ENCODE measurements around the gene NUP62. TPM values are rescaled to one million over a fixed set of nuclear protein-coding genes. Genes with fewer than 3 reads are reported as not detected.
"Not testable (repeated sequence)": the region's sequence is repeated elsewhere in the genome, so short reads cannot be mapped to it uniquely, and the experiment has no call there.

NUP62 gene
- total RNA-seq, 1 experiment from 2014 or later, result 109 TPM

DNA sequence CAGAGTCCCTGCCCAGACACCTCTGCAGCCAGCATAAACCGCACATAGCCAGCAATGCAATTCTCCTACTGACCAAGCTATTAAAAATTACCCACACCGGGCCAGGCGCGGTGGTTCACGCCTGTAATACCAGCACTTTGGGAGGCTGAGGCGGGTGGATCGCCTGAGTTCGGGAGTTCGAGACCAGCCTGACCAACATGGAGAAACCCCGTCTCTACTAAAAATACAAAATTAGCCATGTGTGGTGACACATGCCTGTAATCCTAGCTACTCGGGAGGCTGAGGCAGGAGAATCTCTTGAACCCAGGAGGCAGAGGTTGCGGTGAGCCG, 4.5 kb downstream of the NUP62 start:
- not testable (repeated sequence) for DNase-seq; H3K4me3 ChIP-seq (ENCODE audit: insufficient read depth, low read depth, low read length); H3K27me3 ChIP-seq (ENCODE audit: control insufficient read depth, insufficient read depth, low read length)
- peaks cover 32% of the 10 kb centered on the region for H3K36me3 ChIP-seq (replicated peaks; ENCODE audit: control insufficient read depth, insufficient read depth, low read length)

DNA sequence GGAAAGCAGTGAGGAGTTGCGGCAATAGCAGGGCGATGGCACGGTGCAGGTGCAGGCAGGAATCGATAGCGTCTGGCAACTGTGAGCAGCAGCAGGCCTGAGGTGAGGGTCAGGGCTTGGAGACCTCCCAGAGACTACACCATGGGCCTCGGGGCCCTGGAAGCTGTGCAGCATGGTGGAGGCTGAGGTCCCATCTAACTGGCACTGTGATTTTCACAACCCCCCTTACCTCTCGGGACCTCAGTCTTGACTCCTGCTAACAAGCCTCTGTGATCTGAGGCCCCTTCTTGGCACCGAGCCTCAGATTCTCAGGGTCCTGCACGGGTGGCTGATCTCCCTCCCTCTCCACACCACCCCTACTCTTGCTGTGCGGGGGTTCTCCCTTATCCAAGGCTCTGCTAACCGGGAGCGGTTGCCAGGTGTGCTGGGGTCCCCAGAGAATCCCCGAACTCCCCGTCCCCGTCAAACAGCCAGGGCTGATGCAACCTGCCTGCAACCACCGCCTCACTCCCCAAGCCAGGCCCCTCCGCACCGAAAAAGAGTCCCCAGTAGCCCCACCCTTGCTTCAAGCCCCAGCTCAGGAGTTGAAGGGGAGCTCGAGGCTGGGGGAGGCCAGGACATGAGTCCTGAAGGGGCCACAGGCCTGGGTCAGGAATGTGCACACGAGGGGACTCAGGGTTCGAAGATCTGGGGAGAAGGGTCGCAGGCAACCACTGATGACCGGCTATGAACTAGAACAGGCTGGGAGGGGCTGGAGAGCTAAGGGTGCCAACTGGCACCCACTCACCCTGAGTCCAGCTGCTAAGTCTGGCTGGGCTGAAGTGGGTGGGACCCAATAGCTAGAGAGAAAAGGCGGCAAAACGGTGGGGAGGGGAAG, 5.1 kb downstream of the NUP62 start:
- H3K27me3 ChIP-seq (ENCODE audit: control insufficient read depth, insufficient read depth, low read length), result no peaks in the 10 kb centered on the region
- peaks cover 32% of the 10 kb centered on the region for H3K36me3 ChIP-seq (replicated peaks; ENCODE audit: control insufficient read depth, insufficient read depth, low read length)
- no peak overlapping the region for H3K4me3 ChIP-seq (ENCODE audit: insufficient read depth, low read depth, low read length)
- DNase-seq, result peak; percentile 44

DNA sequence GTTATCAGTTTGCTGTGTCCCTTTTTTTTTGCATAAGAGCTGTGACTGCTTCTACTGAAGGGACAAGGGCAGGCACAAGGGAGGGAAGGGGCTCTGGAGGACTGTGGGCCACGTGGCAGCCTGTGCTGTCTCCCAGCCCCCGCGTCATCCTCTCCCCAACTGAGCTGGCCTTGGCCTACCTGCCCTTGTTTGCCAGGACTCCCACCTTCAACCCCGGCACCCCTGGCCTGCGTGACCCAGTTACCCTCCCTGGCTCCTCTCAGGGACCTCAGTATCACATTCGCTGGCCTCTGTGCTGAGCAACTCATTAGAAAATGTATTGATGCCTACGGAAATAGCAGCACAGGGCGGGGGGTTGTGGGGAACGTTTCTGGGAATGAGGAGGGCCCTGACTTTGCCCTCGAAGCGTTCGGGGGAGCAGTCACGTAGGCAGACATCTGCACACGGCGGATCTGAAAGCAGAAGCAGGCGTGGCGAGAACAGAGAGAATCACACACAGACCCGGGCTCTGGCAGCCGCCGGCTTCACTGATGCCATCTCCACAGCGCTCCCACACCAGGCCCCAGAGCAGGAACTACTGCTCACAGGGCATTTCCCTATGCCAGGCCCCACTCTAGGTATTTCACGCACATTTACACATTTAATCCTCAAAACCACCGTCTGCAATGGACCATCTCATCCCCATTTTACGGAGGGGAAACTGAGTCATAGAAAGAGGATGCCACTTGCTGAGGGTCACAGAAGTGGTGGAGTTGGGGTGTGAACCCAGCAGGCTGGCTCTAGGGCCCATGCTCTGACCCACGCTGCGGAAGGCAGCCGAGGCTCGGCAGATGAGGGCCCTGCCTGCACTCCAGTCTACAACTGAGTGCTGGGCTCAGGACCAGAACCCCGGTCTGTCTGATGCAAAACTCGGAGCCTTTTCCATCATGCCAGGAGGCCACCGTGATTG, 6.0 kb downstream of the NUP62 start:
- H3K36me3 ChIP-seq (replicated peaks; ENCODE audit: control insufficient read depth, insufficient read depth, low read length), result peaks cover 34% of the 10 kb centered on the region
- H3K27me3 ChIP-seq (ENCODE audit: control insufficient read depth, insufficient read depth, low read length), result no peaks in the 10 kb centered on the region
- no peak overlapping the region for H3K4me3 ChIP-seq (ENCODE audit: insufficient read depth, low read depth, low read length)
- peak; percentile 37 for DNase-seq

DNA sequence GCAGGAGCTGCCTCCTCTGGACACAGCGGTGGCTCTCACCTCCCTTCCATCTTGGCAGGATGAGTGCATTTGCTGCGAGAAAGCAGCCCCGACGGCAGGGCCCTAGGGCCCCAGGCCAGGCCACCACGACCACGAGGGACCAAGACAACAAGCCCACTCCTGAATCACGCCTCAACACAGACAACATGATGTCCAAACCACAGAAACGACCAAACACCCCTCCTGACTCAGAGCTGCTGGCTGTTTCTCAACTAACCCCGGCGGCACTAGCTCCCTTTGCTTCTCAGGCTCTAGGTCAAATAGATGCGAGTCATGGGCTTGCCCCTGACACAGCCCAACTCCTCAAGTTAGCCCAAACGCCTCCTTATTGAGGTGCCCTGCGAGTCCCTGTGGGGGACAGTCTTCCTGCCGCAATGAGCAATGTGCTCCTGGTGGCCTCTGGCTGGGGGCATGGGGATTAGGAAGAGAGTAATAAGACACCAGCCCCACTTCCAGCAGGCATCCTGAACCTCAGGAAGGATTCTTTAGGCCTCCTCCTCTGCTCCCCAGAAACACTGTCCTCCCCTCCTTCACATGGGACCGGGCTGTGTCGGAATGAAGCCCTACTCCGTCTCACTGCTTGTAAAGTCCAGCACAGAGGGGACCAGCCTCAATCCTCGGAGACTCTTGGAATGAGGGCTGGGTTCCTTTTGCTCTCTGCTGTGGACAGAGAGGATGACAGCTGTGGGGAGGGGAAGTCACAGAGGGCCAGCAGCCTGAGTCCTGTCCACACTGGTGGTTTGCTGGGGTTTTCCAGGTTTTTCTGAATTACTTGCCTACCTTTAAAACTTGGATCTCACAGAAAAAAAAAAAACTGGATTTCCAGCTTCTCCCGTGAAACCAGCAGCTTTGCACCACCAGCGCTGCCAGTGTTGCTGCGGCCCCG, 7.2 kb downstream of the NUP62 start:
- peak; percentile 61 for DNase-seq
- H3K36me3 ChIP-seq (replicated peaks; ENCODE audit: control insufficient read depth, insufficient read depth, low read length), result peaks cover 30% of the 10 kb centered on the region
- no peak overlapping the region for H3K4me3 ChIP-seq (ENCODE audit: insufficient read depth, low read depth, low read length)
- no peaks in the 10 kb centered on the region for H3K27me3 ChIP-seq (ENCODE audit: control insufficient read depth, insufficient read depth, low read length)

DNA sequence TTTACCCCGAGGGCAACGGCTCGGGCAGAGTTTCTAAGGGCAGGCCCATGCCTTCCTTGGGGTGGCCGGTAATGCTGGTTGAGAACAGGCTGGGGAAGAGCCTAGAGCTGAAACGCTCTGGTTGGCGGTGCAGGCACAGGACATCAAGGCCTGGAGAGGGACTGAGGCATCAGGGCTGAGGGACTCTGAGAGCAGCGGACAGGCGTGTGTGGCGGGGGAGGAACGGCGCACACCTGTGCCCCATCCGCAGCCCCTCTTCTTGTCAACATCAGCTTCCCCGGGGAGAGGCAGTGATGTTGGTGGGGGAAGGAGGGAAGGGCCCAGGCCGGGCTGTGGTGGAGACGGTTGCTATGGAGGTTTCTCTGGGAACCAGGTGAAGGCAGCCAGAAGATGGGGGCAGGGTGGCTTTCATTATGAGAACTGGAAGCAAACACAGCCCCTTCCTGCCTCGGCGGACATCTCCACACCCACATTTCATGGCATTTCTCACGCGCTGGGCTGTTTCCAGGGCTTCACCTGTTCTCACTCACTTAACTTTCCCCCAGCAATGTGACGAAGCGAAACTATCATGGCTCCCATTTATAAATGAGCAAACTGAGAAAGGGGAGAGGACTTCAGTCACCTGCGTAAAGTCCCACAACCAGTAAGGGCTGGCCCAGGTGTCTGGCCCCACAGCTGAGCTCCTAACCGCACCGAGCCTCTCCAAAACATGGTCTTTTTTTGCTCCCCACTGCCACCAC, 8.5 kb downstream of the NUP62 start:
- peaks cover 27% of the 10 kb centered on the region for H3K36me3 ChIP-seq (replicated peaks; ENCODE audit: control insufficient read depth, insufficient read depth, low read length)
- no peak overlapping the region for H3K4me3 ChIP-seq (ENCODE audit: insufficient read depth, low read depth, low read length)
- DNase-seq, result peak; percentile 68
- H3K27me3 ChIP-seq (ENCODE audit: control insufficient read depth, insufficient read depth, low read length), result no peaks in the 10 kb centered on the region

DNA sequence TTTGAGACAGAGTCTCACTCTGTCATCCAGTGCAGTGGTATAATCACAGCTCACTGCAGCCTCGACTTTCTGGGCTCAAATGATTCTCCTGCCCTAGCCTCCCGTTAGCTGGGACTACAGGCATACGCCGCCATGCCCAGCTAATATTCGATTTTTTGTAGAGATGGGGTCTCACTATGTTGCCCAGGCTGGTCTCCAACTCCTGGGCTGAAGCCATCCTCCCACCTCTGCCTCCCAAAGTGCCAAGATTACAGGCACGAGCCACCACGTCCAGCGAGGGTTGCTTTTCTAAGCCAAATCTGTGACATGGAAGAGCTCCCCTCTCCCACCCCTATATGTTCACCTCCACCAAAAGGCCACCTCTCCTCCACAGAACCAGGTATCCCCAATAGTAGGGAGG, 11.2 kb downstream of the NUP62 start:
- Histone ChIP-seq H3K27me3 (ENCODE audit: control insufficient read depth, insufficient read depth, low read length) (no peaks in the 10 kb centered on the region), H3K36me3 (replicated peaks; ENCODE audit: control insufficient read depth, insufficient read depth, low read length) (peaks cover 24% of the 10 kb centered on the region), H3K4me3 (ENCODE audit: insufficient read depth, low read depth, low read length) (no peak overlapping the region)
- DNase-seq, result no peak

DNA sequence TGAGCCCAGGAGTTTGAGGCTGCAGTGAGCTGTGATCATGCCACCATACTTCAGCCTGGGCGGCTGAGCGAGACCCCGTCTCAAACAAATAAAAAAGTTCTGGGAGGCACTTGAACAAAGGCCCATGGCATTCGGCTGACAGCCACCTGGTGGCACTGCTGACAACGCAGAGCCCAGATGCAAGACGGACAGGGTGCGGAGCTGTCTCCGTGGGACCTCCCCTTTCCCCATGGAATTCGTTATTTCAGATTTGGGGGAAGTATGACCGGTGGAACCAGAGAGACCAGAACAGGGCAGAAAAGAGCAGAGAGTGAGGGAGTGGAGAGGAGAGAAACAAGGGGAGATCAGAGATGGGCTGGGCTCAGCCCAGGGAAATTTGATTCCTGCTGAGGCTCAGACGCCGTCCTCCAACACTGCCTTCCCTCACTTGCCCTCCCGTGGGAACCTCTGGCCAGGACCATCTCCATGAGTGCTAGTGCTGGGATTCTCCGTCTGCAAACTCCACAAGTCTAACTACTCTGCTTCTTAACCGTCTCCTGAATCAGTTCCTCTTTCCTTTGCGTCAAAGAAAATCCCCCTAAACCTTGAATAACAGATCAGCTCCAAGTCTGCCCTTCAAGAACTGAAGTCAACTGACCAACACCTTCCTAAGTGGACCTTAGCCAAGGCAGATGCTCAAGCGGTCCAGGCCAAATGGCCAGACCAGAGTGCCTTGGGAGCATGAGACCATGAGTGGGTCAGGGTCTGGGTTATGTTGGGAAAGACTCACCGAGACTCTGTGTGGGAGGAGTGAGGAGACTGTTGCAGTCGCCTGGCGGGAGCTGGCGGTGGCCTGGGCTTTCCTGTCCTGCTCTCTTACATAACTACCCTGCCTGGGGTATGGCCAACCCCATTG, 12.2 kb downstream of the NUP62 start:
- H3K36me3 ChIP-seq (replicated peaks; ENCODE audit: control insufficient read depth, insufficient read depth, low read length), result peaks cover 18% of the 10 kb centered on the region
- peak; percentile 83 for DNase-seq
- no peaks in the 10 kb centered on the region for H3K27me3 ChIP-seq (ENCODE audit: control insufficient read depth, insufficient read depth, low read length)
- no peak overlapping the region for H3K4me3 ChIP-seq (ENCODE audit: insufficient read depth, low read depth, low read length)

DNA sequence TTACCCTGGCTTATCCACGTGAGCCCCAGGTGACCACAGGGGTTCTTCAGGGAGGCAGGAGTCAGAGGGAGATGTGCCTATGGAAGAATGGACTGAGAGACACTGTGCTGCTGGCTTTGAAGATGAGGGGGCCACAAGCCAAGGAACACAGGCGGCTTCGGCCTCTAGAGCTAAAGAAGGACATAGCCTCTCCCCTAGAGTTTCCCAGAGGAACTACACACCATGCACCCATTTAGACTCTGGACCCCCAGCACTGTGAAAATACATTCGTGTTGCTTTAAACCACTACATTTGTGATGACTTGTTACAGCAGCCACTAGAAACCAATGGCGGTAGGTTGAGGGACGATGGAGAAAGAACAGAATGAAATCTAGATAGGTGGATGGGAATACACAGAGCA, 14.0 kb downstream of the NUP62 start:
- peaks cover 18% of the 10 kb centered on the region for H3K36me3 ChIP-seq (replicated peaks; ENCODE audit: control insufficient read depth, insufficient read depth, low read length)
- H3K4me3 ChIP-seq (ENCODE audit: insufficient read depth, low read depth, low read length), result no peak overlapping the region
- H3K27me3 ChIP-seq (ENCODE audit: control insufficient read depth, insufficient read depth, low read length), result no peaks in the 10 kb centered on the region
- DNase-seq, result no peak

DNA sequence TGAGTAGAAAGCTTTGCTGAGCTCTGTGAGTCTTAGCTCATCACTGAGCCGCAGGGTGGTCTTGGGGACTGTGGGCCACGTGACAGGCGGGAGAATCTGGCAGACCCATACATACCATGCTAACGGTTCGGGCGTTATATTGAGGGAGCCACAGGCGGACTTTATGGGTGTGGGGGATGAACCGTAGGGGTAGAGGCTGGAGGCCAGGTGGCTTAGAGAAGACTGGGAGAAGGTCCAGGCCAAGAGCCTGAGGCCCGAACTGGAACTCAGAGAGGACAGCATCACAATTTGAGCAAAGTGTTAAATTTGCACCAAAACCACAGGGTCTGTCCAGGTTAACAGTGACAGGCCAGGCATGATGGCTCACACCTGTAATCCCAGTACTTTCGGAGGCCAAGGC, 15.6 kb downstream of the NUP62 start:
- Histone ChIP-seq H3K4me3 (ENCODE audit: insufficient read depth, low read depth, low read length) (no peak overlapping the region), H3K36me3 (replicated peaks; ENCODE audit: control insufficient read depth, insufficient read depth, low read length) (peaks cover 25% of the 10 kb centered on the region), H3K27me3 (ENCODE audit: control insufficient read depth, insufficient read depth, low read length) (no peaks in the 10 kb centered on the region)
- DNase-seq, result no peak

DNA sequence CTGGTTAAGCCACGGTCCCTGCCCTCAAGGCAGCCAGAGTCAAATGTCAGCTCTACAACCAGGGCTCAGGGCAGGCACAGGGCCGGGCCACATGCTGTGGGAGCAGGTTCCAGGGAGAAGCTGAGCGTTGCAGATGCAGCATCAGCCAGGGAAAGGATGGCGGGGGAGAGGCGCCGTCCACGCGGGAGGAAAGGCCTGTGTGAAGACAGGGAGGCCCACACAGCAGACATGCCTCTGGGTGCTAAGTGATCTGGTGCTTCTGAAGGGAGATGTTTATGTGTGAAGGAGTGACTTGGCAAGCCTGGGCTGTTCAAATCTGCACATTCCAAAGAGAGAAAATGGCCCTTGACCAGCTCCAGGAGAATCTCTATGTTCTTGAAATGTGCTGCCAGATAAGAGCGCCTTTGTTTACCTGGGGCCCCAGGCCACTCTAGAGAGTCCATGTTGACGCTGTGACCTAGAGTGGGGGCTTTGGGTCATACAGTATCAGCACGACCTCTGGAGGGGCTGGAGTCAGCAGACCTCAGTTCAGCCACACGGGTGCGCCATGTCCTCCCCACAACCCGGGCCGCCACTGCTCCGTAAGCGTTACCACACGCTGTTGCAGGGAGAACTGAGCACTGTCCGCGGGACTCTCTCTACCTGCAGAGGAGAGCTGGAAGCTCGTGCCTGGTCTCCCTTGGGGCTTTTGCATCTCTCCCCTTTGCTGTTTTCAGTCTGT, 16.2 kb downstream of the NUP62 start:
- H3K27me3 ChIP-seq (ENCODE audit: control insufficient read depth, insufficient read depth, low read length), result no peaks in the 10 kb centered on the region
- H3K4me3 ChIP-seq (ENCODE audit: insufficient read depth, low read depth, low read length), result no peak overlapping the region
- DNase-seq, result peak; percentile 84
- peaks cover 29% of the 10 kb centered on the region for H3K36me3 ChIP-seq (replicated peaks; ENCODE audit: control insufficient read depth, insufficient read depth, low read length)

DNA sequence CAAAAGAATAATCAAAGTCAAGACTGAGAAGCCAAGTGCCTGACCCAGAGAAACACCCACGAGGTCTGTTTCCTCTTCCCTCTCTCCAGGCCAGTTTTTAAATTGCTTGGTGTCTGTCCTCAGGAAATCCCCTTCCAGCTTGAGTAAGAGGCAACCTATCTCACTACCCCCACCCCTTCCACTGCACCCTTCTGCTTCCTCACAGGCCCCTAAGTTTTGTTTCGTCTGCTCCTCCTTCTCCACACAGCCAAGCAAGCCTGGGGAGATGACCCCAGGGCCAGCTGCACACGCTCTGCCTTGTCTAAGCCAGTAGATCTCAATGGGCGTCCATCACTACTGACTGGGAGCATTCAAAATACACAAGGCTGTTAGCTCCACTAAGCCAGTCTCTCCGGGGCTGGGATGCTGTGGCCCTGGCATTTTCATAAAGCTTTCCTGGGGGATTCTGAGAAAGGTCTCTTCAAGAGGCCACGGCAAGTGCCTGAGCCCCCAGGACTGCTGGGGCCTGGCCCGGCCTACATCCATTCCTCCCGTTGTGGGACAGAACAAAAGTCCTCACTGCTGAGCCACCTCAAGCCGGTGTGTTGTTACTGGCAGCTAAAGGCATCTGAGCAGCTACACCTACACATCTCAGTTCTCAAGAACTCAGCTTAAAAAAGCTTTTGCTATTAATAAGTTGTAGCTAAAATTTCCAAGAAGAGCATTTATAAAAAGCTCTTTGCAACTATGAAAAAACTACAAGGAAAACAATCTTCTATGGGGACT, 17.7 kb downstream of the NUP62 start:
- H3K4me3 ChIP-seq (ENCODE audit: insufficient read depth, low read depth, low read length), result no peak overlapping the region
- no peaks in the 10 kb centered on the region for H3K27me3 ChIP-seq (ENCODE audit: control insufficient read depth, insufficient read depth, low read length)
- DNase-seq, result no peak
- H3K36me3 ChIP-seq (replicated peaks; ENCODE audit: control insufficient read depth, insufficient read depth, low read length), result peaks cover 29% of the 10 kb centered on the region

DNA sequence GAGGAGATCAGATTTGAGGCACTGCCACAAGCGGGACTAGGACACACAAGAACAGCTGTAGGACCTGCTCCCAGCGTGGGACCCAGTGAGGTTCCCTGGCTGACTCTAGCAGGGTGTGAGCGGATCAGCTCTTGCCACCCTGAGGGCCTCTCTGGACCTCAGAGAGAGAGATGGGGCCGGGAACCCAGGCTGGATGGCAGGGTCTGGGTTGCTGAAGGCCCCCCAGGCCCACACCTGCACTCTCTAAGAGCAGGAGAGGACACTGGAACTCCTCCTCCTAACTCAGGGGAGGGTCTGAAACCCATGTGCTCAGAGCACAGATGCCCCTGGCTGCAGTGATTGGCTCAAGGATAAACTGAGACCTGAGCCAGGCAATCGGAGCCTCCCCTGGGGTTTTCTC, 19.1 kb downstream of the NUP62 start:
- Histone ChIP-seq H3K27me3 (ENCODE audit: control insufficient read depth, insufficient read depth, low read length) (no peaks in the 10 kb centered on the region), H3K36me3 (replicated peaks; ENCODE audit: control insufficient read depth, insufficient read depth, low read length) (peaks cover 25% of the 10 kb centered on the region), H3K4me3 (ENCODE audit: insufficient read depth, low read depth, low read length) (no peak overlapping the region)
- no peak for DNase-seq

All from H7 (cell line).